GM18505 (cell line): ENCODE results near the gene FAM83D.
A peak's percentile ranks its signal among the peaks of the same experiment; 100 is the strongest.
"Not testable (repeated sequence)": the region's sequence is repeated elsewhere in the genome, so short reads cannot be mapped to it uniquely, and the experiment has no call there.

Source experiments
- ATAC-seq: cut with Tn5 transposase; IDR thresholded peaks from one replicate; pipeline ENCODE4 v1.9.1; 2021; ENCODE audit not compliant: unreplicated experiment
- POLR2A ChIP-seq: IDR thresholded peaks from 4 replicates; pipeline ENCODE4 v1.6.1; 2011; ENCODE audit warnings: borderline replicate concordance; ENCODE audit not compliant: insufficient read depth, insufficient read length; ENCODE audit errors: extremely low read depth

The FAM83D gene

GRCh38 chr20:38957235-38957876 is 31.1 kb downstream of the FAM83D start:
- no peak for ATAC-seq
- no peak for TF ChIP-seq POLR2A

- ATAC-seq: no peak
- TF ChIP-seq POLR2A: no peak
These were observed 31.8 kb downstream of the FAM83D start for GRCh38 chr20:38957915-38958485.

GRCh38 chr20:38960187-38960687 is 34.0 kb downstream of the FAM83D start:
- not testable (repeated sequence) for ATAC-seq

GRCh38 chr20:38961530-38962043 is 35.4 kb downstream of the FAM83D start:
- no peak for ATAC-seq
- TF ChIP-seq POLR2A: no peak

- peak; percentile 75 for TF ChIP-seq POLR2A
- ATAC-seq: peak; percentile 97
These were observed 36.1 kb downstream of the FAM83D start, which contains the start of gene DHX35 for GRCh38 chr20:38962044-38962927. TSS of gene DHX35 (plus strand) at chr20:38962344. CDS start at chr20:38962368, 24 bp downstream.

GRCh38 chr20:38962928-38963401 is 36.7 kb downstream of the FAM83D start:
- no peak for ATAC-seq

GRCh38 chr20:38963745-38964144 is 37.5 kb downstream of the FAM83D start:
- TF ChIP-seq POLR2A: no peak
- ATAC-seq: no peak

More at GRCh38 chr20:38962928-38963401, 36.7 kb downstream of the FAM83D start:
- no peak for TF ChIP-seq POLR2A

- no peak for TF ChIP-seq POLR2A
- no peak for ATAC-seq
These were observed 39.0 kb downstream of the FAM83D start for GRCh38 chr20:38965264-38965663.

GRCh38 chr20:38968090-38968489 is 41.9 kb downstream of the FAM83D start:
- ATAC-seq: no peak
- TF ChIP-seq POLR2A: no peak

- no peak for TF ChIP-seq POLR2A
- ATAC-seq: no peak
These were observed 43.5 kb downstream of the FAM83D start for GRCh38 chr20:38969708-38970107.

- ATAC-seq: no peak
- no peak for TF ChIP-seq POLR2A
These were observed 44.1 kb downstream of the FAM83D start for GRCh38 chr20:38970302-38970701.

- TF ChIP-seq POLR2A: no peak
- ATAC-seq: no peak
These were observed 46.9 kb downstream of the FAM83D start for GRCh38 chr20:38973107-38973506.

- TF ChIP-seq POLR2A: no peak
- no peak for ATAC-seq
These were observed 47.4 kb downstream of the FAM83D start for GRCh38 chr20:38973645-38974044.
